NCI-H1694 treated with DMSO at 0.1 percent for 48 hours (cell line): ENCODE measurements around the gene ADAMTSL1.
"Not testable (repeated sequence)": the region's sequence is repeated elsewhere in the genome, so short reads cannot be mapped to it uniquely, and the experiment has no call there.

Source experiments
- DNase-seq: peaks from one replicate; lab custom pipeline; 2025; lab: John Stamatoyannopoulos, UW

The ADAMTSL1 gene

DNA sequence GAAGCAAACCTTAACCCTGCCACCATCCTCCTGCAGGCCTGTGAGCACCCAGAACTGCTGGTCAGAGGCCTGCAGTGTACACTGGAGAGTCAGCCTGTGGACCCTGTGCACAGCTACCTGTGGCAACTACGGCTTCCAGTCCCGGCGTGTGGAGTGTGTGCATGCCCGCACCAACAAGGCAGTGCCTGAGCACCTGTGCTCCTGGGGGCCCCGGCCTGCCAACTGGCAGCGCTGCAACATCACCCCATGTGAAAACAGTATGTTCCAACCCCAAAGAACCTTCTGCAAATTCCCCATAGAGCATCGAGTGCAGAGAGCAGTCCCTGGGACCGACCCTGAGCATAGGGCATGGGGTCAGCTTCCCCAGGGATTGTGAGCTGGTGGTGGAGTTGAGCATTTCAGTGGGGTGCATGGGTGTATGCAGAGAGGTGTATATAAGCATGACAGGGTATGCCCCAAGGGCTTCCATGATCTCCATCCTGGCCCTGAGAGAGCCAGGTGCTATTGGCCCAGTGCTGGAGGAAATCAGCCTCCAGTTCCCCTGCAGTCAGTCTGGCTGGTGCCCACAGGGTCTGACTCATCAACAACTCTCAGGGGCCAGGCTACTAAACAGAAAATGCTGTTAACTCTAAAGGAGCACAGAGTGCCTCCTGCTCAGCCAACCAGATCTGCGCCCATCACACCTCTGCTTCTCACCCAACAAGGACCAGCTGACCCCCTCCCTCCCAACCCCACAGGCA, 432.9 kb downstream of the ADAMTSL1 start:
- no peak for DNase-seq

DNA sequence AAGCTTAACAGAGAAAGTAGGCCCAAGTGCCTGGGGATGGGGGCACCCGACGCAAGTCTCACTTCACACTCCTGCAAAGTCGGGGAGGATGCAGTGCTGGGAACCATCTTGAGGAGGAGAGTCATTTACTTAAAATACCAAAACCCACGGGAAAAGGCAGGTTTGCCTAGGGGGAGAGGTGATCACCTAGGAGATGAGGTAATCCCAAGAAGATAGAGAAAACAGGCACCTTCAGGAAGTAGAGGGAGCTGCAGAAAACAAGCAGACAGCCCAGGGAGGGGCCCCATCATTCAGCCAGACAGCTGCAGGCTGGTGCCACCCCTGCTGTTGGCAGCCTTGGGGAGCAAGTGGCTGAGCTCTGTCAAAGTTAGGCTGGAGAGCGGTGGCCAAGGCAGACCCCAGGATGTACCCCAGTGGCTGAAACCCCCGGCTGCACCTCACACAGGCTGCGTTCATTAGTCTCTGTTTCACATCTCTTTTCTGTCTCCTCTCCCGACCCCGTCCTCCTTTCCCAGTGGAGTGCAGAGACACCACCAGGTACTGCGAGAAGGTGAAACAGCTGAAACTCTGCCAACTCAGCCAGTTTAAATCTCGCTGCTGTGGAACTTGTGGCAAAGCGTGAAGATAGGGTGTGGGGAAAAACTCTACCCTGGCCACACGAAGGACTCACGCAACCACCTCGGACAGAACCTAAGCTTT, 434.1 kb downstream of the ADAMTSL1 start:
- no peak for DNase-seq

DNA sequence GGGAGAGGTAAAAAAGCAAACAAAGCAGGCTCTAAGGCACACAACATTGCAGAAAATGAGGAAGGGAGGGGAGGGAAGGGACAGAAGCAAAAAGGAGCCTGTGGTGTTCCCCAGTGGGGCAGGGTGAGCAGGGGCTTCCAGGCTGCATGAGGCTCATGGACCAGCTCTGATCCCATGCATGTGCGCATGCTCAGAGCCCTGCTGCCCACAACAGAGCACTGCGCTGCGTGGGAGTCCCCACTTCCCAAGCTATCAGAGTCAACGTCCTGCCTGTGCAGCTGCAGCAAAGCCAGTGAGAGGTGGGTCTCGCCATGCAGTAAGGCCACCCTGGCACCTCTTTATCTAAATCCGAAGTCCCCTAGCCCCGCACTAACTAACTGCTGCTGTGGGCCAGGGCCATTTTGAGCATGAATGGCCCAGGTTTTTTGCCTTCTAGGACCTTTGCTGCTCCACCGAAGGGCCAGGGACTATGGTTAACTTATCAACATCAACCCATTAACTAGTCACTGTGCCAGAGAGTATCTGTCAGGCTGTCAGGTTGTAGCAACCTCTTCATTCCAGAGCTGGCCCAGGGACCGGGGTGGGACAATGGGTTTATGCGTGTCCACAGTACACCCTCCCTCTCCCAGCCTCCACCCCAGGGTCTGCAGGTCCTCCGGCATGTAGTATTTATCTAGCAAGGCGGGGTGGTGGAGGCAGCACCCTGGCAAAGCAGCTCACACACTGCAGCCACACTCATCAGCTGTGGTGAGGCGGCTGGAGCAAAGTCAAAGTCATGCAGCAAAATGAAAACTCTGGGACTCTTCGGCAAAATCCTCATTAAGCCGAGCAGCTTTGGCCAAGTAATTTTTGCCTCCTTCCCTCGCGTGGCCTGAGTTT, 435.4 kb downstream of the ADAMTSL1 start:
- no peak for DNase-seq

DNA sequence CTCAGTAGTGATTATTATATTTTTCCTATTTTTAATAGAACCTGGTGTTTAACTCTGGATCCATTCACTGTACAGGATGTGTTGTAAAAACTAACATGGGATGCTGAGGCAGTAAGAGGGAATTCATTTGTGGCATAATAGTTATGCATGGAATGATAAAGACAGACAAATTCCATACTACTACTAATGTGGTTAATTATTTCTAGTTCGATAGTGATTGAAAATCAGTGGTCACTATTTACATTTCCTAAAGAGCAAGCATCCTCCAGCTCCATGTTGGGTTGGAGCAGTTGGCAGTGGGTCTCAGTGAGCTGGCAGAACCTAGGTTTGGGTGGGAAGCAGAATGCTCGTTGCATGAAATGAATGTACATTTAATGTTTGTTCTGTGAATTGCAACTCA, 436.5 kb downstream of the ADAMTSL1 start:
- no peak for DNase-seq

DNA sequence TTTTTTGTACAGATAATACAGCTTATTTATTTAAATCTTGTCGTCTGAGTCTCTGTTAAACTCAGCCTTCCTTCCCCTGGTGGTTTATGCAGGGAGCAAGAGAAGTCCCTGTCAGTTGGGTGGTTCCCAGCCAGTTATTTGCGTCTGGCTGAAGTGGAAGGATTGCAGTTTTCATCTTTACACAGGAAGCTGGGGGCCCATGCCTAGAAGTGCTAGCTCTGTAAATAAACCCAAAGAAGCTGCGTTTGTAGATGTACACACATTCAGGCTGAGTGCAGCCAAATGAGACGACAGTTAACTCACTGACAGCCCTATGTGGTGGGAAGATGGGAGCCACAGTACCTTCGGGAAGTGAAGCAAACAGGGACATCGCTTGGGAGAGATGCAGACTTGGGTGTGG, 437.0 kb downstream of the ADAMTSL1 start:
- no peak for DNase-seq

DNA sequence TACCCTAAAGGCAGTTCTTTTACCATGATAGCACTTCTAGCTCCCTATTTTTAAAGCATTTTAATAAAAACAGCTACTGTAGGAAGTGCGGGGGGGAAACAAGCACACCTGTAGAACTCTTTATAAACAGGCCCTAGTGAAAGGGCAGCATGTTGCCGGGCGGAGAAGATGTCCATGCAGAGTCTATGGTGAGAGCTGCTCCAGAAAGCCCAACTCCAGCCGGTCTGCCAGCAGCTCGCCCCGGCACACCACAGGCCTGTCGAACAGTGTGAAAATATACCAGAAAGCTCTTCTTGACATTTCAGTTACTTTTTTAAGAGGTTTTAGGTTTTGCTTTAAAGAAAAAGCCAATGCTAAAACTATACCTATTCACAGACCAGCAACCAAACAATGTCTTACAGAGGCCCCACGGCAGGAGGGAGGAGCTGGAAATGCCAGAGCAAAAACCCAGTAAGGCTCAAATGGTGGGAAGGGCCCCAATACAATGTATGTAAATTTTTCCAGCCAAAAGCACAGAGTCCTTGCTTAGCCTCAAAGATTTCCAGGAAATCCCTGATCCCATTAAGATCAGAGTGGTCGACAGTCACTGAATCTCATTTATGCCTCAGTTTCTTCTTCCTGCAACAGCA, 437.9 kb downstream of the ADAMTSL1 start:
- no peak for DNase-seq

DNA sequence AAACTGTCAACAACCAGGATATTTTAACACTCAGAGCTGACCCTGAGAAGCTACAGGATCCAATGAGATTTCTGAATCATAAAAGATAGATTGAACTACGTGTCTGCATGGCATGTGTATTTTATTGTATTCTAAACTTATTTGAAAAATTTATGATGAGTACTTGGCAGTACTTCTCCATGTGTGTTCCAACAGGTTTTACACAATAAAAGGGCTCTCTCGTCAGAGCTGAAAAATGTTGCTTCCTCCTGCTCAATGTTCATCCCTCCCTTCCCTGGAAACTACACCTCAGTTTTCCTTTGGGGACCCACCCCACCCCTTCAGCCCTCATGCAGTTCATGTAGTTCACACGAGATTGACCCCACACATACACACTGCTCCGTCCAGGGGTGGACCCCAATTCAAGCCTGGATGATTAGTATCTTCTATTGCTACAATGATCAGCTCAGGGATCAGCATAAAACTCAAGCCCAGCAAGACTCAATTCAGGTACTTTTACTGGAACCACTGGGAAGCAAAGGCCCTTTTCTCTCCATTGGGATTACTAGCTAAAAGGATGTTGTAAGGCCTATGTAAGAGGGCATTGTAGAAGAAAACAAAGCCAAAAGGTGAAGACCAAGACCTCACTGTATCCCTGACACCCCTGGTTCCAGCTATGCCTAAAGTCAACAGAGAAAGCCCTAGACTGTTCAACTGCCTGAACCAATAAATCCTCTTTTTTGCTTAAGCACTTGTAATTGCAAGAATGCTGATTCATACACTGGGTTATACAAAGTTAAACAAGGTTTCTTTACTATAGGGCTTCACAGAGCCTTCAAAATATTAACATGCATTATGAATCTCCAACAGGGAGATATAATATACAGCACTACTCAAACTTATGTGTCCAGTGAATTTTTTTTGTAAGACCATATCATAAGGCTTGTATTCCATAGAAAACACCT, 446.5 kb downstream of the ADAMTSL1 start:
- no peak for DNase-seq

DNA sequence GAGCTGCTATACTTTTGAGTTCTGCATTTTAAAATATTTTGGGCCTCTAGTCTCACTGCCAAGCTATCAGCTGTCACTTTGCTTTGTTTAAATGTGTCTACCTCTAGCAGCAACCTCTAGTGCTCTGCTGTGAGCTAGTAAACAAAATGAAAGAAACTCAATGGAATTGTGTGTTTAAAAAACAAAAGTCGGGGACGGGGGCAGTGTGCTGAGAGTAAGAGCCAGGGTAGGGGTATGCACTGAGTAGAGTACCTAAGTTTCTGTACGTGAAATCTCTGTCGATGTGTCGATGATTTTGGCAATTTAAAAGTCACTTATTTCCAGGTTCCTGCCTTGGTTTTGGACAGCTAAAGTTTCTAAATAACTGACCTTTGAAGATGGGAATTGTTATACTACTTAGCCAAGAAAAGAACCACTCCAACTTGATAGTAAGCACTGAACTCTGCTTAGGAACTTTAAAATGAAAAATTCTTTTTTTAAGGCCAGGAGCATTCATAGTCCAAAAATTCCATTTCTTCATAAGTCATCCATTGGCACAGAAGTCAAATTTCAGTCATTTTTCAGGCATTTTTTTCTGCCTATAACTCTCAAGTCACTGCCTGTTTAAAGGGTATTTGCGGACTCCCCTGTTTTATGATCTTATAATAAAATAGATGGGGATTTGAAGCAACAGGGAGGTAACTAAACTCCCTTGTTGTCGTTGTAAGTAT, 447.6 kb downstream of the ADAMTSL1 start:
- DNase-seq, result no peak

DNA sequence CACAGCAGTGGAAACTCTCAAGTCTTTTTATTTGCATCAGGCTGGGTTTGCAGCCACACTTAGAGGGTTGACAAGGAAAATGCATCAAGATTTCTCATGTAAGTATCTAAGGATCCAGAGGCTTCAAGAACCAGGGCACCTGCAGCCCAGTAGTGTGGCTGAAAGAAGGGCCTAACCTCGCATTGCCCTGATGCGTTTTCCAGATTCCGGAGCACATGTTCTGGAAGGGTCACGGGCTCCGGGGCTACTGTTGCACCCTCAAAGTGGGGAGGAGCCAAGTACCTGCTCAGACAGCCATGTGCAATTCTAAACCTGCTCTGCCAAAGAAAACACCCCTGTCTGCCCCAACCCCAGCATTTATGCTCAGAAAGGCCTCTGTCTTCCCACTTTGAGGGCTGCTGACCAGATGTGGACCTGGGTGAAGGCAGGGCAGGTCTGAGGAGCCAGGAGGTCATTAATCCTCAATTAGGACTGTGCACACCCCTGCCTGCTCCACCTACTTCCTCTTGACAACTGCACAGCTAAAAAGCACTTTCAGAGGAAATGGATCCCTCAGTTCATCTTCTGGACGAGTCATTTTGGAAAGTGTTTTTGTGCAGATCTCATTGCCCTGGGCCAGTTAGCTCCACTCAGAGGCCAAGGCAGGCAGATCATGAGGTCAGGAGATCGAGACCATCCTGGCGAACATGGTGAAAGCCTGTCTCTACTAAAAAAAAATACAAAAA, 448.4 kb downstream of the ADAMTSL1 start:
- DNase-seq, result no peak

DNA sequence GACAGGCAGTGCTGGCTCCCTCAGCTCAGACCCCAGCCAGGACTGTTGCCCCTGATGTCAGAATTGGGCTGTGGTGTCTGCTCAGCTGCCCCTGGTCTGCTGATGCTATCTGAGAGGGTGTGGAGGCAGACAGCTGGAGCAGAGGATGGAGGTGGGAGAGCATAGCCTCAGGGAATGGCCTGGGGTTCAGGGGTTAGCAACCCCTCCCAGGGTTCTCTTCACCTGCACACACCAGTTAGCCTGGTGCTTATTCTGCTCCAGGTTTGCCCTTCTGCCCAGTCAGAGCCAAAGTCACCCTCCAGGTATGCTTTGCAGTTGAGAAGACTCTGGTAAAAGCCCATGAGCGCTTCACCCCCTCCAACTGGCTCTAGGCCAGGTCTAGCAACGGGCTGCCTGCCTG, 449.2 kb downstream of the ADAMTSL1 start:
- no peak for DNase-seq

DNA sequence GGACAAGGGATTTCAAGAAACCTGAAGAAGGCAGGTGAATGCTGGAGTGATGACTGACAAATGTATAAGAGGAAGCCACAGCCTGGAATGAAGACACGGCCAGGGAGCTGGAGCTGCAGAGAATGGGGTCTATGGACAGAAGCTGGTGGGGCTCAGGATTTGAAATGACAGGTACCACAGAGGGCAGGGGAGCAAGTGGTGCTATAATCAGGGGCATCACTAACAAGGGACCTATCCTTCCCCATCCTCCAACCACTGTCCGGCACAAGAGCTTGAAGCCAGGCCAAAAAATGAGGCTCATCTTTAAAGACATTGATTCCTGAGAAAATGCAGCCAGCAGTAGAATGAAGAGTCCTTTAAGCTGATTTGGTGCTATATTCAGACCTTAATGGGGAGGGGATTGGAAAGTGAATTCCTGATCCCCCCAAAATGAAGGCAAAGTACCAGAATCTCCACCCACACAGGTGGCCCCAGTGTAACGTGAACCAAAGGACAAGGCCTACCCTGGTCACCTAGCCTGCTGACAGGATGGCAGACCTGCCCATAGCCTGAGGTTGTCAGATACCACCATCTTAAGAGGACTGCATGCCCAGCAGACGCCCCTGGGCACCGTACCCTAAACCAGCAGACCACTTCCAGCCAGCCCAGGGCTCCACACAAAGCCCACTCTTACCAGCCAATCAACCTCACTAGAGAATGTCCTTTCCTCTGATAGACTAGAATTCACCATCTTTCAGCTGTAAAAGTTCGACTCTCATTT, 449.9 kb downstream of the ADAMTSL1 start:
- DNase-seq, result no peak

DNA sequence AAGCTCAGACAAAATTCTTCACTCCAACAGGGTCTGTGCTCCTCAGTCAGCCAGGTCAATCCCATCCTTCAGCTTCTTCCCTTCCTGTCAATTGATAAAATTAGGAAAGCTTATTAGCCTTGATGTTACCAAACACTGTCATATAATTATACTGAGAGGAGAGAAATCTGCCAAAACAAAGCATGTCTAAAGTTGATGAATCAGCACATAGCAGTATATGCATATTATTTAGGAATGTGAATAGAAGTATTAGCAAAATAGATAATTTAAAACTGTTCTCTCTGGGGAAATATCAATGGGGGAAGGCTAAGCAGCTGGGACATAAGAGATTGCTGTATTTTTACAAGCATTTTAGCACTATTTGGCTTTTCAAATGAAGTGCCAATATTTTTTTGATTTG, 451.9 kb downstream of the ADAMTSL1 start:
- no peak for DNase-seq

DNA sequence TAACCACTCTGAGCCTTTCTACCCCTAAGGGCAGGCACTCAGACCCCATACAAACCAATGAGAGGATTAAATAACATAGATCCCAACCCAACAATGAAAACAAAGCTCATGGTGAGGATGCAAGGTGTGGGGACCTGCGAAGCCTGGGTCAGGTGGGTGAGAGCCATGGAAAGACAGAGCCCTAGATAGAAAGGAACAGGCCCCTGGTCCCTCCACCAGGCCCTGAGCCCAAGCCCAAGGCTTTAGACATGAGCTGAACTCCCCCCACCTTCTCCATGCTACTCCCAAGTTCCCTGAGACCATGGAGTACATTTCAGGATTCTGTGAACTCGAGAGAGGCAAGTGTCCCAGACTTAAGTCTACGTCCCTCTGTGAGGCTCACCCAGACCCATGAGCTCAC, 452.6 kb downstream of the ADAMTSL1 start:
- DNase-seq, result no peak

DNA sequence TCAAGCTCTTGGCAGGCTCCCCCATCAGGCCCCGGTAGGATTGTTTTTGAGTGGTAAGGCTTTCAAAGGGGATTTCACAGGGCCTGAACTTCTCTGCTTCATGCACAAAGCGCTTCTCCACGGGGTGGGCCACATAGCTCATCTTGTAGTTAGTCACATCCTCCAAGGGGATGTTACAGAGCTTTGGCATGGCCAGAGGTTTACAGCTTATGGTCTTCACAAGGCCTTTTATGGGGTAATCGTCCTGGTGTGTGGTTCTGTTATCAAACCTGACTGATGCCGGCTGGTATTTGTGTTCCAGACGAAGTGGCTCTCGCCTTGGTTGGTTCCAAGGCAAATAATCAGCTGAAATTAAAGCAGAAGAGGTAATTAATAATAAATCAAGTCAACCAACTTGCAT, 454.8 kb downstream of the ADAMTSL1 start:
- DNase-seq, result no peak

DNA sequence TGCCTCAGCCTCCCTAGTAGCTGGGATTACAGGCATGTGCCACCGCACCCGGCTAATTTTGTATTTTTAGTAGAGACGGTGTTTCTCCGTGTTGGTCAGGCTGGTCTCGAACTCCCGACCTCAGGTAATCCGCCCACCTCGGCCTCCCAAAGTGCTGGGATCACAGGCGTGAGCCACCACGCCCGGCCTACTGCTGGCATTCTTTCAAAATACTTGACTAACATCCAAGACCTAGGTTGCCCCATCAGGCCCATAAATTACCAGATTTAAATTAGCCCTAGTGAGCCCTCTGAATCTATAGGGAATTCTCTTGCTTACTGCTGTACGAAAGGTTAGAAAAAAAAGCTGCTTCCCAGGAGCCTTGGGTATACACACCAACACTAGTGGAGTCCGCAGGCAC, 456.7 kb downstream of the ADAMTSL1 start:
- not testable (repeated sequence) for DNase-seq

DNA sequence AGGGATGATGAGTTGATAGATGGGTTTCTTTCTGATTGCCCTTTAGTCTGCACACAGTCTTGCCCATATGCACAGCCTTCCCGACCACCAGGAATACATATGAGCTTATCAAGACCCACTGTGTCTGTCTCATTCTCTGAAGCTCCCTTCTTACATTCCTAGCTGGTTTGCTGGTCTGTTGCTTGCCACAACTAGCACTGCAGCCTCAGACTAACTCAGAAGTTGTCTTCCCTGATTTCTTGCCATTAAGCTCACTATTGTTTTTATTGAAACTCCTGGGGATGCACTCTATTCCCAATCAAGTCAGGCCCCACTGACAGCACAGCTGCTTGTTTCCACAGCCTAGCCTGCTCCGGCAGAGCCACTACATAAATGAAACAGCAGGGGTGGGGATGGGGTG, 461.6 kb downstream of the ADAMTSL1 start:
- DNase-seq, result no peak

DNA sequence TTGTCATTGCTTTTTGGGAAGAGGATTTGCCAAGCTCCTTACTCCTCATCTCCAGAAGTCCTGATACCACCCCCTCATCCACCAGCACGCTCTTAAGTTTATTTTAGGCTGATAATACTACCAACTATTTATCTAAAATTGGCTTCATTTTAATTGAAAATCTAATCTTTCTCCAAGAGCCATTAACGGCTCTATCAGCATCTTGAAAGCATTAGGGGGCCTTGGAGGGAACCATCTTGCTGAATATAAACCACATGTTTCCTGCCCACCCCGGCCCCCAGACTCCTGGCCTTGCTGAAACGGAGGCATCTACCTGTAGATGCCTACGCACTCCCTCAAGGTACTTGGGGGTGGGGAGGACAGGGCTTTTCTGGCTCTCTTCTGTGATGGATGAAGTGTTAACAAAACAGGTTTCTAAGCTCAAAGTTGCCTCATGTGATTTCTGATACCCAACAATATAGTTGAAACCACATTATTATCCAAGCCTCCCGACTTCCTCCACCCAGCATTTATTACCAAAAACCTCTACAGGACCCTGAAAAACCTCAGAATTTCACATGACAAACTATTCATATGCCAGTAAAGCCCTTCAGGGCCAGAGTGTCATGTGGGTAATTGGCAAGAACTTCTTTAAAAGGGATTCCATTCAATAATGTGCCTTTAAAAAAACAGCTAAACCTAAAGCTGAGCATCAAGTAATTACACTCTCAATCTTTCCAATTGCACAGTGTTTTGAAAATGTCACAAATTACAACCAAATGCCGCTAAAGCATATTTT, 462.3 kb downstream of the ADAMTSL1 start:
- DNase-seq, result no peak

DNA sequence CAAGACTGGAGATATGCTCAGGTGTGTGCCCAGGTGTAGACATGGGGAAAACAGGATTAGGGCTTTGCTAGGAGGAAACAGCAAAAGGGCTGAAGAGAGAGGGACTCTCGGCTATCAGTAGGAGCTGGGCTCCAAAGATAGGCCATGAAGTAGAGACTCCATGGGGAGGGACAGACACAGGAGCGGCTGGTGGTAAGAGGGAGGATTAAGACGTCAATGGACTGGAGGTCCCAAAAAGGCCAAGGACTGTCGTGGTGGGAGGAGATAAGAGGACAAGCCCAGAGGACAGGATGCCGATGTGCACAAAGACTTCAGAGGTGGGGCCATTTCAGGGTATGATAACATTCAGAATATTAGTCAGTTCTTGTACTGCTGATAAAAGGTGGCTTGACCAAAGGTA, 466.0 kb downstream of the ADAMTSL1 start:
- DNase-seq, result no peak
